HepG2 (cell line): Measurements from ENCODE around the gene ERBB3. TPM values are rescaled to one million over a fixed set of nuclear protein-coding genes. Genes with fewer than 3 reads are reported as not detected.

ENCODE experiments used
- ATF3 ChIP-seq: sonication (generic); formaldehyde crosslinking; IDR thresholded peaks from 2 replicates; pipeline ENCODE4 v1.4.0; 2020; ENCODE audit warnings: missing genetic modification reagents
- BRCA1 ChIP-seq: sonication (generic); formaldehyde crosslinking; IDR thresholded peaks from 2 replicates; pipeline ENCODE4 v1.4.0; 2020; ENCODE audit warnings: missing genetic modification reagents
- MEIS1 ChIP-seq: sonication (generic); formaldehyde crosslinking; IDR thresholded peaks from 2 replicates; pipeline ENCODE4 v1.9.0; 2021; ENCODE audit warnings: mild to moderate bottlenecking, missing genetic modification reagents, moderate library complexity, borderline replicate concordance
- NCOA5 ChIP-seq: sonication (generic); formaldehyde crosslinking; IDR thresholded peaks from 2 replicates; pipeline ENCODE4 v1.4.0; 2020; ENCODE audit warnings: missing genetic modification reagents
- ZNF225 ChIP-seq: sonication (generic); formaldehyde crosslinking; IDR thresholded peaks from 2 replicates; pipeline ENCODE4 v1.4.0; 2020; ENCODE audit warnings: mild to moderate bottlenecking, missing genetic modification reagents
- ZNF318 ChIP-seq: sonication (generic); formaldehyde crosslinking; IDR thresholded peaks from 2 replicates; pipeline ENCODE4 v1.4.0; 2020; ENCODE audit warnings: mild to moderate bottlenecking, missing genetic modification reagents
- ZNF432 ChIP-seq: sonication (generic); formaldehyde crosslinking; IDR thresholded peaks from 2 replicates; pipeline ENCODE4 v1.5.0; 2020; ENCODE audit warnings: missing genetic modification reagents, mild to moderate bottlenecking, borderline replicate concordance
- ZNF646 ChIP-seq: sonication (generic); formaldehyde crosslinking; IDR thresholded peaks from 2 replicates; pipeline ENCODE4 v1.9.0; 2021; ENCODE audit warnings: mild to moderate bottlenecking, missing genetic modification reagents
- ZNF724P ChIP-seq: sonication (generic); formaldehyde crosslinking; IDR thresholded peaks from 2 replicates; pipeline ENCODE4 v1.8.0; 2022; ENCODE audit warnings: missing genetic modification reagents, borderline replicate concordance
- ZNF773 ChIP-seq: sonication (generic); formaldehyde crosslinking; IDR thresholded peaks from 2 replicates; pipeline ENCODE4 v1.4.0; 2020; ENCODE audit warnings: missing genetic modification reagents, borderline replicate concordance
- polyA plus RNA-seq, 8 experiments: library from polyadenylated mRNA; depleted of rRNA in 3 of 8; stranded (reverse) in 7 of 8; unstranded in 1 of 8; fragments of >200 nt; fragmentation: Illumina TruSeq in 4 of 8; extraction: Trizol in 4 of 8; gene quantifications; 2 replicates each; pipeline versions ENCODE4 v1.2.1 to v1.2.3, GENCODE V29; 2011 to 2016; ENCODE audit warnings: low read depth in 4 of 8, missing spikeins in 1 of 8, mixed read lengths in 1 of 8; ENCODE audit not compliant: insufficient read depth in 1 of 8
- total RNA-seq, 5 experiments: library from RNA; depleted of rRNA; stranded (reverse); fragments of >200 nt; fragmentation: Illumina TruSeq; extraction: Trizol; gene quantifications; 2 replicates each; pipeline ENCODE4 v1.2.3, GENCODE V29; 2016; ENCODE audit warnings: low read depth in 1 of 5

The ERBB3 gene
- total and polyA plus RNA-seq, 2 of the 13 experiments (the other 11 are each of a cell fraction or from before 2014, with no cell fraction given), result 93.6 to 358 TPM

- TF ChIP-seq ZNF318 (CRISPR knock-in tag) (peak; percentile 93), ZNF646 (CRISPR knock-in tag) (peak; percentile 97), NCOA5 (CRISPR knock-in tag) (no peak), ZNF724P (CRISPR knock-in tag) (no peak; the same call in 1 of the 2 replicates), ATF3 (CRISPR knock-in tag) (peak; percentile 56; the same call in 1 of the 2 replicates), ZNF225 (CRISPR knock-in tag) (peak; percentile 89; the same call in 1 of the 2 replicates), ZNF773 (CRISPR knock-in tag) (no peak), MEIS1 (0 out of 2 replicates have a peak, but pooled peaks have one; percentile 93), ZNF432 (CRISPR knock-in tag) (no peak), BRCA1 (CRISPR knock-in tag) (0 out of 2 replicates have a peak, but pooled peaks have one; percentile 46)
Measured at GRCh38 chr12:56081393-56082347, 1.7 kb downstream of the ERBB3 start (continued).
